KOPT-K1 (cell line): ENCODE results near the gene OXT.

Experiments
- H3K27ac ChIP-seq: fragments of 200-600 bp; sonication (generic); 2 replicates; pipeline ENCODE4 v1.5.1; 2016; ENCODE audit warnings: antibody characterized with exemption, mild to moderate bottlenecking, low read depth, low read length; ENCODE audit not compliant: poor library complexity, severe bottlenecking
- H3K36me3 ChIP-seq: fragments of 200-600 bp; sonication (generic); 2 replicates; pipeline ENCODE4 v1.5.1; 2017; ENCODE audit warnings: antibody characterized with exemption, mild to moderate bottlenecking, low read length, moderate library complexity; ENCODE audit not compliant: insufficient read depth
- H3K9me3 ChIP-seq: fragments of 200-600 bp; sonication (generic); 2 replicates; pipeline ENCODE4 v1.5.1; 2017; ENCODE audit warnings: antibody characterized with exemption, low read length, mild to moderate bottlenecking; ENCODE audit not compliant: insufficient read depth, poor library complexity, severe bottlenecking

OXT gene

DNA sequence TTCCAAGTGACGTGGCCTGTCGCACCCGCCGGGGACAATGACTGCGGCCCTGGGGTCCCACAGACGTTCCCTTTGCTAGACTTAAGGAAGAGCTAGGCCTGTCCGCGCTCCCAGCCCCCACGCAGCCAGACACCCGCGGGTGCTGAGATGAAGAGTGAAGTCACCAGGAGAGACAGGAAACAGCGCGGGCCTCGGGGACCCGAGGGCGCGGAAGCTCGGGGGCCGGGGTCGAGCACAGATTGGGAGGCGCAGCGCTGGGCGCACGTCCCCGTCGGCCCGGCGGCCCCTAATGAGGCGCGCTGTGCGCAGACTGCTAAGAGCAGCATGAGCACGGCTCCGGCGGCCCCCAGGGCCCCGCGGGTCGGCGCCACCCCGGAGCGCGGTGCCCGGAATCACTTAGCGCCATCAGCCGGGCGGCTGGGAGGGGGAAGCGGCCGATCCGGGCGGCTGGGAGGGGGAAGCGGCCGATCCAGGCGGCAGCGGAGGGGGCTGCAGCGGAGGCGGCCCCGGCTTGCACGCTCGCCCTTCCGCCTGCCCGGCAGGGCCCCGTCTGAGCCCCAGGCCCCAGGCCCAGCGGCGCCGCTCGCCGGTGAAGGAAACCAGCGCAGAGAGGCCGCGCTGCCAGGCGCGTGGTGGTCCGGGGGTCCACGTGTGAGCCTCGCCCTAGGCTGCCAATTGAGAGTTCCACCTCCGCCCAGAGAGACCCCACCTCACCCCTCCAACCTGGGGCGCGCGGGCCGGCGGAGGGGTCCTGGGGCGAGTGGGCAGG lies 21.4 kb downstream of the OXT start:
- H3K36me3 ChIP-seq: no peaks in the 10 kb centered on the region
- H3K27ac ChIP-seq: no peak overlapping the region
- H3K9me3 ChIP-seq: no peaks in the 10 kb centered on the region

DNA sequence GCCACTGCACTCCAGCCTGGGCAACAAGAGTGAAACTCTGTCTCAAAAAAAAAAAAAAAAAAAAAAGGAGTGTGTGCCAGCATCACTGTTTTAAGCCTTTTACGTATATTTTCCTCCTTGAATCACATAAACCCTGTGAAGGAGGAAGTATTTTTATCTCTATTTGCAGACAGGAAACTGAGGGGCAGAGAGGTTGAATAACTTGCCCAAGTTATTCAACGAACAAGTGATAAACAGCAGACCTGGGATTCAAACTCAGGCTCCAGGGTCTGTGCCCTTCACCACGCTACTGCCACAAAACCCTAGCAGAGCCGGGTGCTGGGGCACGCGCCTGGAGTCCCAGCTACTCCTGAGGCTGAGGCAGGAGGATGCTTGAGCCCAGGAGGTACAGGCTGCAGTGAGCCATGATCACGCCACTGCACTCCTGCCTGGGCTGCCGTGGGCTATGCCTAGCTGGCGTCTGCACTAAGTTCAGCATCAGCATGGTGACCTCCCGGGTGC lies 22.5 kb downstream of the OXT start:
- Histone ChIP-seq H3K9me3 (no peaks in the 10 kb centered on the region), H3K27ac (peak overlapping the region; percentile 24), H3K36me3 (no peaks in the 10 kb centered on the region)

- Histone ChIP-seq H3K27ac (no peak overlapping the region), H3K9me3 (no peaks in the 10 kb centered on the region), H3K36me3 (no peaks in the 10 kb centered on the region)
These were observed 23.6 kb downstream of the OXT start for GRCh38 chr20:3094848-3095629.

DNA sequence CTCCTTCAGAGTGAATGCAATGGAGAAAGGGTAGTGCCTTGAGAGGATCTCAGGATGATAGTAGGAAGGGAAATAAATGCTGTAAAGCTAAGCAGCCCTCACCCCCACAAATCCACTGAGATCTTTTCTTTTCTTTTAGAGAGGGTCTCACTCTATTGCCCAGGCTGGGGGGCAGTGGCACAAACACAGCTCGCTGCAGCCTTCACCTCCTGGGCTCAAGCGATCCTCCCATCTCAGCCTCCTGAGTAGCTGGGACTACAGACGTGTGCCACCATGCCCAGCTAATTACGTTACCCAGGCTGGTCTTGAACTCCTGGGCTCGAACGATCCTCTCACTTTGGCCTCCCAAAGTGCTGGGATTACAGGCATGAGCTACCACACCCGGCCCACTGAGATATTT lies 29.1 kb downstream of the OXT start:
- H3K27ac ChIP-seq: no peak overlapping the region
- H3K36me3 ChIP-seq: no peaks in the 10 kb centered on the region
- H3K9me3 ChIP-seq: no peaks in the 10 kb centered on the region

DNA sequence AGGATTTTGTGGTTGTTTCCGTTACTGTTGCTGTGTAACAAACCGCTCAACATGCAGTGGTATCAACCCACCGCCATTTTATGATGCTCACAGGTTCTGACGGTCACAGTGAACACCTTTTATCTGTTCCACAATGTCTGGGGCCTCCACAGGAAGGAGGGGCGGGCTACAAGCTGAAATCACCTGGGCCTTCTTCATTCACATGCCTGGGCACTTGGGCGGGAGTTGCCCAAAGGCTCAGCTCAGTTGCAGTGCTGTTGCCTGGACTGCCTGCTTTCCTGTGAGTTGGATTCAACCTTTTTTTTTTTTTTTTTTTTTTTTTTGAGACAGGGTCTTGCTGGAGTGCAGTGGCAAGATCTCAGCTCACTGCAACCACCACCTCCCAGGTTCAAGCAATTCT lies 29.8 kb downstream of the OXT start:
- Histone ChIP-seq H3K27ac (no peak overlapping the region), H3K9me3 (no peaks in the 10 kb centered on the region), H3K36me3 (no peaks in the 10 kb centered on the region)

- H3K36me3 ChIP-seq: no peaks in the 10 kb centered on the region
- H3K9me3 ChIP-seq: no peaks in the 10 kb centered on the region
- H3K27ac ChIP-seq: no peak overlapping the region
These were observed 30.5 kb downstream of the OXT start for GRCh38 chr20:3101737-3102574.

DNA sequence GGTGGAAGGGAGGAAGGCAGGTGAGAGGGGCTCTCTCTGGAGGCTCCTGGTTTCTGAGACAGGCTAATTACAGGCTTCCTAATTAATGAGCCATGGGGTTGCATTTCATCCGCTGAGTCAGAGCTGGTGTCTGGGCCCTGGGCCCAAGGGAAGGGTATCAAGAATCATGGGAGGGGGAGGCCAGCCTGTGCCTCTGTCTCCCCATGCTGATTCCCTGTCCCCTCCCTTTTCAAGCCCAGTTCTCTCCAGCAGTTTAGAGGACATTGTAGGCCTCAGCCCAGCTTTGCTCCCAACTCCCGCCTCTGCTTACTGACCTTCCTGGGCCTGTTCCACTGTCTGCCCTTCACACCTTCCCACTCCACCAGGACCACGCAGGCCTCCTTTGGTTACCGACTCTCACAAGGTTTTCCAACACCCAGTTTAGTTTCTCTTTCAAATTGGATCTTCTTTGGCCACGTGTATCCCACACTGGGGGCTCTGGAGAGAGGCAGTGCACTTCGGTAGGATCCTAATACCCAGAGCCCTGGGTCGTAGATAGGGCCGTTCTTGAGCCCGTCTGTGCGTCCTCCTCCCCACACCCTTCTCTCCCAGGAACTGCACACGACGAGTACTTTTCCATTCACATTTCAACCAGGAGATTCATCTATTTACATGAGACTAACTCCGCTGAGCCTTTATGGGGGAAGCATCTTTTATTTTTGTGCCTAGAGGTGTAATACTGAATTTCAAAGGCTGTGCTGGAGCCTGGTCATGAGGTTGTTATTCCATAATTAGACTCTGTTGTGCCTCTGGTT lies 31.4 kb downstream of the OXT start:
- no peaks in the 10 kb centered on the region for H3K9me3 ChIP-seq
- no peak overlapping the region for H3K27ac ChIP-seq
- H3K36me3 ChIP-seq: no peaks in the 10 kb centered on the region

DNA sequence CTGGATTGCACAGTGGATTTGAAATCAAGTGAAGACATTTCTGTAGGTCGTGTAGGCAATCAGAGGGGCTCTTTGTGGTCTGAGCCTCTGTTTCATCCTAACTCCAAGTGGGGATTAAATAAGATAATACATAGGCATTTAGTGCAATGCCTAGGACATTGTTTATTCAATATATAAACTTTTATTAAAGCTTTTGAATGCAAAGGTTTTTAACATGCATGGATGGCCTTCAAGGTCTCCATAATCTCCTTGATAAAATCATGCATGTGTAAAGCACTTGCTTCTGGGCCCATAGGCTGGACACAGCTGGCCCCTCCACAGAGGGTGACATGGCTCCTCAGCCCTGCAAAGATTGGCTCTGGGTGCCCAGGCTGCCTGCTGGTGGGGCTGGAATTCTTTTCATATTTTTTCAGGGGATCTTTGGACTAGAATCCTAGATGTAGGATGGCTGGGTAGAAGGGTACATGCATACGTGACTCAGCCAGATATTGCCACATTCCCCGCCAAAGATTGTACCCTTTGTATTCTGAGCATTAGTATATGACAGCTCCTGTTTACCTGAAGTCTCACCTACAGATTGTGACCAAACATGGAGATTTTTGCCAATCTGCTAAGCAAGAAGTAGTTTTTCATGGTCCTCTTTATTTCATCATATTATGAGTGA lies 32.1 kb downstream of the OXT start:
- Histone ChIP-seq H3K36me3 (no peaks in the 10 kb centered on the region), H3K9me3 (no peaks in the 10 kb centered on the region), H3K27ac (no peak overlapping the region)

GRCh38 chr20:3105256-3106137 lies 34.1 kb downstream of the OXT start:
- H3K27ac ChIP-seq: no peak overlapping the region
- H3K36me3 ChIP-seq: peaks cover 18% of the 10 kb centered on the region

GRCh38 chr20:3106185-3106584 lies 34.8 kb downstream of the OXT start:
- H3K36me3 ChIP-seq: peaks cover 18% of the 10 kb centered on the region
- no peak overlapping the region for H3K27ac ChIP-seq
- H3K9me3 ChIP-seq: no peaks in the 10 kb centered on the region

More at GRCh38 chr20:3105256-3106137, 34.1 kb downstream of the OXT start:
- H3K9me3 ChIP-seq: no peaks in the 10 kb centered on the region

- H3K27ac ChIP-seq: no peak overlapping the region
- H3K9me3 ChIP-seq: no peaks in the 10 kb centered on the region
- peaks cover 18% of the 10 kb centered on the region for H3K36me3 ChIP-seq
These were observed 35.4 kb downstream of the OXT start for GRCh38 chr20:3106658-3107463.

DNA sequence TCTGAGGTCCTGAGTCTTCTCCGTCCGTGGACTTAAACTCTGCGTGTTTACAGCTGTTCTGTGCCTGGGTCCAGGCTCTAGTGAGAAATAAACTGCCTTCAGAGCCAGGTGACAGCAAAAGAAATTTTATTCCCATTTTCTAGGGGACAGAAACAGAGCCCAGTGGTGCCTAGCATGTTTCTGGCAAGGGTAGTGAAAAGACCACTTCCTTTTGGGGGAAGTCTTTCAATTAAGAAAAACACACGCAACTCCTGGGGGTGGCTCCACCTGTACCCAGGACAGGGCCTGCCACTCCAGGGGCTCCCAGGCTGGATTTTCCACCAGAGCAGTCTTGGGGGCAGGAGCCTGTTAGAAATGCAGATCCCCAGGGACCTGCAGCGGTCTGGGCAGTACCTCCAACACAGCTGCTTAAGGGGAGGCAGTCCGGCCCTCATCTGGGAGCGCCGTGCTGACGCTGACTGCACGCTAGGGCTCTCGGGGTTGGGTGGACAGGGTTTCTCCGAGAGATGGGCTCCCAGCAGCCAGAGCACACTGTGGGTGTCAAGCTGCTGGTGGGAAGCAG lies 36.1 kb downstream of the OXT start:
- no peak overlapping the region for H3K27ac ChIP-seq

More for the DNA sequence above, 36.1 kb downstream of the OXT start:
- H3K9me3 ChIP-seq: no peaks in the 10 kb centered on the region
- H3K36me3 ChIP-seq: peaks cover 18% of the 10 kb centered on the region
